SK-N-SH (cell line): Measurements from ENCODE around the gene PXT1.
"Not testable (repeated sequence)": the region's sequence is repeated elsewhere in the genome, so short reads cannot be mapped to it uniquely, and the experiment has no call there.

Experiments used
- CTCF ChIP-seq: fragments of 200-600 bp; sonication (generic); IDR thresholded peaks from 2 replicates; pipeline ENCODE4 v1.6.1; 2017; ENCODE audit warnings: antibody characterized with exemption, mild to moderate bottlenecking, moderate library complexity
- FOXM1 ChIP-seq: IDR thresholded peaks from 2 replicates; pipeline ENCODE4 v1.4.0; 2012; ENCODE audit warnings: low read depth, mild to moderate bottlenecking
- GATA2 ChIP-seq: sonication (generic); formaldehyde crosslinking; IDR thresholded peaks from 2 replicates; pipeline ENCODE4 v1.5.0; 2020; ENCODE audit warnings: mild to moderate bottlenecking, missing genetic modification reagents
- MAX ChIP-seq: IDR thresholded peaks from 2 replicates; pipeline ENCODE4 v1.4.0; 2012; ENCODE audit warnings: low read depth
- POLR2AphosphoS5 ChIP-seq: IDR thresholded peaks from 2 replicates; pipeline ENCODE4 v1.6.1; 2012; ENCODE audit warnings: low read depth, low read length
- RAD21 ChIP-seq: IDR thresholded peaks from 2 replicates; pipeline ENCODE4 v1.6.1; 2012; ENCODE audit warnings: mild to moderate bottlenecking, low read length
- SMC3 ChIP-seq: IDR thresholded peaks from 2 replicates; pipeline ENCODE4 v1.6.1; 2012; ENCODE audit warnings: low read depth, low read length, improper control_type of control experiment
- TAF1 ChIP-seq: IDR thresholded peaks from 2 replicates; pipeline ENCODE4 v1.6.1; 2012; ENCODE audit warnings: low read depth, mild to moderate bottlenecking, low read length, moderate library complexity, borderline replicate concordance

GRCh38 chr6:36363371-36363752 is 79.3 kb downstream of the PXT1 start:
- TF ChIP-seq CTCF; POLR2AphosphoS5; FOXM1; SMC3; GATA2 (CRISPR knock-in tag); RAD21; TAF1; MAX: not testable (repeated sequence)
